Amniotic stem cell (primary cell): ENCODE data around the gene SENP7.
"Not testable (repeated sequence)": the region's sequence is repeated elsewhere in the genome, so short reads cannot be mapped to it uniquely, and the experiment has no call there.

Experiments
- DNase-seq: peaks from one replicate; lab custom pipeline; 2025; lab: John Stamatoyannopoulos, UW

SENP7 gene

DNA sequence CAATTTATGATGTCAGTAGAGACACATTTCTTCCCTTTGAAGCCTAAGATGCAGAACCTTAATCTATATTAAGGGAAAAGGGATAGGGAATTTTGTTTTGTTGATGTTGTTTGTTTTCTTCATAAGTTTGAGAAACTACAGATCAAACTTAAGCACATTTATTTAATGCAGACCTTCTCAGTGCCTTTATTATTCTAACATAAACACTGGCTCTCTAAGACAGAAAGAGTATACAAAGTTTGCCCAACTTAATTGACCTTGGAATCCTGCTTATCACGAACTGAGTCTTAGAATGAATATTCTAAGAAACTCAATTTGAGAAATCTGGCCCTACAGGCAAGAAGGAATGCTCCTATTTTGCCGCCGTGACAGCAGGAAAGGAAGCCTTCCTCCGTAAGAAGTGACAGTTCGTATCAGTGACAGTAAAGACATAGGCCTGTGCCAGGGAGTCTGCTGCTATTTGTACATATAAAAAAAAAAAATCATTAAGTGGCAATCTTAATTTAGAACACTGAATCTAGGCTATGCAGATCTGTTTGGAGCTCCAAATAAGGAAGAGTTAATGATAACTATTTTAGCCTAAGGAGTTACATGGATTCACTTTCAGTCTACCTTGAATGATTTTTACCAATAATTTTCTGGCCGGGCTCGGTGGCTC lies 183.9 kb downstream of the SENP7 start:
- no peak for DNase-seq

DNA sequence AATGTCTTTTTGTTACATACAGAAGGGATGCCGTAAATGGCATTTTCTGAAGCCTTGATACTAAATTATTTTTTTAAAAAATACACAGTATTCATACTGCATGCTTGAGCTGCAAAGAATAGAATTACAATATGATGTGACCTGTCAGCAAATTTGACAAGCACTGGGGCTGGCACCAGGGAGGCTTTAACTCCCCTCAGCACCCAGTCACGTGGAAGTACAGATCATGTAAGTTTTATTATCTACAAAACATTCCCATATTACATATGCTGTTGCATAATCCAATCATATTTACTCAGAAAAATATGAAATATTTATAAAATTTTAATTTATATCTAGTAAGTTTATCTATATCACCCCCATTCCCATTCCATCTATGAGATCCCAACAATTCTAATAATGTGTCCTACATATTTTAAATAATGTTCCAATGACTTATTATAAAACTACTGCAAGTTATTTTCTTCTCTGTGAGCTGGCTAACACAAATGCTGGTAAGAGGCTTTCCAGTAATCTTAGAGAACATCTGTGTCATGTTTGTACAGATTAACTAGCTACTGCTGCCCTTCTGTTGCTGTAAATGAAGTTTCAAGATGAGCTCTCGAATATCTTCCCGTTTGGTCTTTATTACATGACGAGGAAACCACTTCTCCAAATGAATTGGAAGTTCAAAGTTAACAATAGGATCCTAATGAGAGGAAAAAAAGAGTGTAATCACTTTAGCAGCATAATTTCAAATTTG lies 187.4 kb downstream of the SENP7 start:
- no peak for DNase-seq

DNA sequence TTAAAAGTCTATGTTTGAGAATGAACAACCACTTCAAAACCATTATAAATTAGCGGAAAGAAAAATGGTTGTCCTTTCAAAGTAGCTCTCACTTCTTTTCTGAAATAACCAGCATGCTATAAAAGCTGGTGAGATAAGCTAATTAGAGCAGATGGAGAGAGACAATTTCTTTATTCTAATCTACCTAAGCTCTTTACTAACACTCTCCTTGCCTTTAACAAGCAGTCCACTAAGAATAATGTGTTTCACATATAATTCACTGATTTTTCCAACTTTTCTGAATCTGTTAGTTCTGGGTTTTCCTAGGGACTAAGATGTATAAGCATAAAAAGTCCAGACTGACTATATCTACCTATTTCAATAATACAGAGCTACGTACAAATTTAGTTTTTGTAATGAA lies 192.5 kb downstream of the SENP7 start, which contains the start of gene IMPG2:
TSS of gene IMPG2 (minus strand) at position 101 of the 400 bp plus-strand sequence. CDS start 203 bp downstream, outside the sequence.
- DNase-seq, result no peak

DNA sequence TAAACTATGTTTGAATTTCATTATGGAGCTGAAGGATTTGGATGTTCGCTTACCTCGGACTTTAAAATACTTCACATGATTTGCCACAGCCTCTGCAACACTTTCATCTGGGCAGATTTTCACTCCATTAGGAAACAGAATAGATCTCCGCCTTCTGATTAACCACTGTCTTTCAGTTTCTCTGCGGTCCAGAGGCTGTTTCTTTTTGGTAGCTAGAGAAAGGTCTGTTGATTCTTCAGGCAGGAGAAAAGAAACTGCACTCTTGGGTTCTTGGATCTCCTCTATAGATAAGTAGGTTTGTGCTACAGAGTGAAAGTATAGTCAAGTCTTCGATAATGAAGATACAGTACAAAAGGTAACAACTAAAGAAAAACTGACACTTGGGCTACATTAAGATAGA lies 193.5 kb downstream of the SENP7 start:
- no peak for DNase-seq

DNA sequence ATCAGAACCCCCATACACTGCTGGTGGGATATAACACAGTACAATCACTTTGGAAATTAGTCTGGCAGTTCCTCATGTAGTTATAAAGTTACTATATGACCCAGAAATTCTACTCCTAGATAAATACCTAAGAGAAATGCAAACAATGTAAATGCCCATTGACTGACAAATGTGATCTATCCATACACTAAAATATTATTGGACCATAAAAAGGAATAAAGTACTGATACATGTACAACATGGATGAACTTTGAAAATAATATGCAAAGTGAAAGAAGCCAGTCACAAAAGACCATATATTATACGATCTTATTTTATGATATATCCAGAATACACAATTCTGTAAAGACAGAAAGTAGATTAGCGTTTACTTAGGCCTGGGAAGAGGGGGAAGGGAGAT lies 200.5 kb downstream of the SENP7 start:
- no peak for DNase-seq

DNA sequence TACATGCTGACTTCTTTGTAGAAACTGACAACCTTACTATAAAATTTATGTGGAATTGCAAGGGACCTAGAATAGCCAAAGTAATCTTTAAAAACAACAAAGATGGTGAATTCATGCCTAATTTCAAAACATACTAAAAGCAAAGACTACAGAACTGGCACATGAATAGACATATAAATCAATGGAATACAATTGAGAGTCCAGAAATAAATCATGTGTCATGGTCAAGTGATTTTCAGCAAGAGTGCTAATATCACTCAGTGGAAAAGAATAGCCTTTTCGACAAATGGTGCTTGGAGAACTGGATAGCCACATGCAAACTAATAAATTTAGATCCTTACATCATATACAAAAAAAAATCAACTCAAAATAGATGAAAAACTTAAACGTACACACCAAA lies 201.3 kb downstream of the SENP7 start:
- no peak for DNase-seq

DNA sequence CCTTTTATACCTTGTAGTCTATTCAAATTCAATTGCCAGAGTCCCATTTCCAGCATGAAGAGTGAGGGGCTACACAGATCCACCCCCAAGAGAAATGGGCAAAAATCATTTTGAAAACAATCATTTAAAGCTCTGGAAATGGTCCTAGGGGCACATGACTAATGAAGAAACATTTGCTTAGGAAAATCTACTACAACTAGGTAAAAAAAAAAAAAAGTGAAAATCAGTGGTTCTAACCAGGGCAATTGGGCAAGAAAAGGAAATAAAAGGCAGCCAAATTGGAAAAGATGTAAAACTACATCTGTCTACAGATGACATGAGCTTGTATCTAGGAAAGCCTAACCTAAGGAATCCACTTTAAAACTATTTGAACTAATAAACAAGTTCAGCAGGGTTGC lies 202.0 kb downstream of the SENP7 start:
- no peak for DNase-seq

DNA sequence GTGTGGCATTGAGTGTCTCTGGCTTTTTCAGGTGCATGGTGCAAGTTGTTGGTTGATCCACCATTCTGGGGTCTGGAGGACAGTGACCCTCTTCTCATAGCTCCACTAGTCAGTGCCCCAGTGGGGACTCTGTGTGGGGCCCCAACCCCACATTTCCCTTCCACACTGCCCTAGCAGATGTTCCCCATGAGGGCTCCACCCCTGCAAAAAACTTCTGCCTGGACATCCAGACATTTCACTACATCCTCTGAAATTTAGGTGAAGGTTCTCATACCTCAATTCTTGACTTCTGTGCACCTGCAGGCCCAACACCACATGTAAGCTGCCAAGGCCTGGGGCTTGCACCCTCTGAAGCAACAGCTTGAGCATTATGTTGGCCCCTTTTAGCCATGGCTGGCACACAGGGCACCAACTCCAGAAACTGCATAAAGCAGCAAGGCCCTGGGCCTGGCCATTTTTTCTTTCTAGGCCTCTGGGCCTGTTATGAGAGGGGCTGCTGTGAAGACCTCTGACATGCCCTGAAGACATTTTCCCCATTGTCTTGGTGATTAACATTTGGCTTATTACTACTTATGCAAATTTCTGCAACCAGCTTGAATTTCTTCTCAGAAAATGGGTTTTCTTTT lies 204.8 kb downstream of the SENP7 start:
- not testable (repeated sequence) for DNase-seq

DNA sequence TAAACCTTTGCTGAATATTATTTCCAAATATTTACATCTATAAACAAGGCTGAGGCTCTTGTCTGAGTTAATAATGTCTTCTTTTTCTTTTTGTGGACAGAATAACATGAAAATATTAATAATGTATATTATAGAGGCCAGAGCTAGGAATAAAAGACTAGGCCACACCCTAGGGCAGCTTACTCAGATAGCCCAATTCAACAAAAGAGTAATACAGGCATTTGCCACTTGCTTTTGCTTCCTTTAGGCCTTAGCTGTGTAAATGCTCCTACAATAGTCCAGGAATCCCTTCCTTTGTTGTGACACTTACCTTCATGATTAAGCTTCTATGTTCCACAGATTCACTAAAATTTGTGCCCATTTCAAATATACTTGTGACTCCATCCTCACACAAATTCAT lies 209.2 kb downstream of the SENP7 start:
- no peak for DNase-seq

DNA sequence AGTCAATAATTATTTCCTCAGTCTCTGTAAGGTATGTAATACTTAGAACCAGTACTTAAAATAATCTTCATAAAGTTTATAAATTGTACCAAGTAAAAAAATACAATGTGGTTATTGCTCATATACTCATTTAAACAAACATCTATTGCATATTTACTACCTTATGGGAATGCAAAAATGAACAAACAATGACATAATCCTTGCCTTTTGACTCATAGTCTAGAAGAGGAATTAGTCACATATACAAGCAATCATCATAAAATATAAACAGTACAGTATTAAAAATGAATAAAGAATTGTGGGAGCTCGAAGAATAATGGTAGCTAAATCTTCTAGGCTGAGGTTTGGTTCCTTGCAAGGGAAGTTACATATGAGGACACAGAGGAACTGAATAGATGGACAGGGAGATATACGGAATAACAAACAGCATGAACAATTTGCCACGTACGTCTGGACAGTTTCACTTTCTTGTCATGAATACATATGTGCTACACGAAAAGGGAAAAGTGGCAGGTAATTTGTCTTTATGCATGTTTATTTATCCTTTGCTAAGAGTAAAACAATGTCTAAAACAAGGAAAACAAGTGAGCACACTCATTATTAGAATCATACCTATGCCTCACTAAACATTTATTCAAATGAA lies 209.8 kb downstream of the SENP7 start:
- DNase-seq, result no peak

DNA sequence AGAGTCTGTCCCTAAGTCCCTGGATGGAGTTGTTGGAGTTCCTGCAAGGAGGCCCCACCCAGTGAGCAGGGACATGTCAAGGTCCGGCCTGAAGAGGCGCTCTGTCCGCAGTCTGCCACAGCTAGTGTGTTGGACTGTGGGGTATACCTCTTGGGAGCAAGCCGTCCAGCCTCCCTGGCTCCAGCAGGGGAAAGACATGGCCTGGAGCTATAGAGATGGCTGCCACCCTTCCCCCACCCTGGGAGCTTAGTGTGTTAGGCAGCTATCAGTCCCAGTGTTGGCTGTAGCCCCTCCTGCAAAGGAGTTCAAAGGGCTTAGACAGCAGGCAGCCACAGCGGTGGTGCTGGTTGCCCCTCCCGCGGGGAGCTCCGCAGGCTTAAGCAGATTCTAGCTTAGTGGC lies 212.9 kb downstream of the SENP7 start:
- DNase-seq, result no peak

DNA sequence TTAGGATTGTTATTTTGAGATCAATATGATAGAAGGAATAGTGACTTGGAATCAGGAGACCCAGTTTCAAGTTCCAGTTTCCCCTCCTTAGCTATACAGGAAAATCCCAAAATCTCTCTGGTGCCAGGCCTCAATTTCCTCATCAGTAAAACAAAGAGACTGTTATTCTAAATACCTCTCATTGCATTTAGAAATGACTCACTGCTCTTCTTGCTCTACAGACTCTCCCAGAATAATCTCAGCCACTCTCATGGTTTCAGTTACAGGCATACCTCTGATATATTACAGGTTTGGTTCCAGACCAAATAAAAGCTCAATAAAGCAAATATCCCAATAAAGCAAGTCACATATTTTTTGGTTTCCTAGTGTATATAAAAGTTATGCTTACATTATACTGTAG lies 221.0 kb downstream of the SENP7 start:
- DNase-seq, result no peak

DNA sequence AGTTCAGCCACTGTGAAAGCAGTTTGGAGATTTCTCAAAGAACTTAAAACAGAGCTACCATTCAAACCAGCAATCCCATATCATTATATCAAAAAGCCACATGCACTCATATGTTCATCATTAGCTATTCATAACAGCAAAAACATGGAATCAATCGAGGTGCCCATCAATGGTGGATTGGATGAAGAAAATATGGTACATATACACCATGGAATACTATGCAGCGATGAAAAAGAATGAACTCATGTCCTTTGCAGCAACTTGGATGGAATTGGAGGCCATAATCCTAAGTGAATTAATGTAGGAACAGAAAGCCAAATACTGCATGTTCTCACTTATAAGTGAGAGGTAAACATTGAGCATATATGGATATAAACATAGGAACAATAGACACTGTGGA lies 224.7 kb downstream of the SENP7 start:
- no peak for DNase-seq

DNA sequence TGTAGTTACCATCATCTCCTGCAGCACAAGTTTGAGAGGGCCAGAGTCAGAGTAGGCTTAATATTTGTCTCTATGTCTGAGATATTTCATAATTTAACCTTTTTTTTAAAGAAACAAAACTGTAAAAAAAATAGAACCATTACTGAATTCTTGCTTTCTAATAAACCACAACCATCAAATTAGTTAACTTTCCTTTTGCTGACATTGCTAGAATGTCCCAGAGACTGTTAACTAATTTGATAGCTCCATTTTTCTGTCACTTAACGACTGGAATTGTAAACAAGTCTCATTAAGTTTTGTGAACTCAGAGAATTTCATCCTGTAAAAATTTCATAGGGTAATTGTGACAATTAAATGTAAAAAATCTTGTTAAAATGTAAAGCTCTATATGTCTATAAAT lies 228.3 kb downstream of the SENP7 start:
- DNase-seq, result no peak

DNA sequence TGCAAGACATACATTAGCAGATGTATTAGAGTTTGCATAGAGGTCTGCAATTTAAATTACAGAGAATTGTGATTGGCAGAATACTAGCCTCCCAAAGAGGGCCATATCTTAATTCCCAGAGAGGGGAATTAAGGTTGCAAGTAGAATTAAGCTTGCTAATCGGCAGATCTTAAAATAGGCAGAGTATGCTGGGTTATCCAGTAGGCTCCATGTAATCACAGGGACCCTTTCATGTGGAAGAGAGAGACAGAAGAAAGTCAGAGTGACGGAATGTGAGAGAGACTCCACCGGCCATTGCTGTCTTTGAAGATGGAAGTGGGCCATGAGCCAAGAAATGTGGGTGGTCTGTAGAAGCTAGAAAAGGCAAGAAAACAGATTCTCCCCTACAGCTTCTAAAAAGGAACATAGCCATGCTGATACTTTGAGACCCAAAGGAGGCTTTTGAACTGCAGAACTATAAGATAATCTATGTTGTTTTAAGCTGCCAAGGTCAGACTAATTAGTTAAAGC lies 231.4 kb downstream of the SENP7 start:
- DNase-seq, result no peak

DNA sequence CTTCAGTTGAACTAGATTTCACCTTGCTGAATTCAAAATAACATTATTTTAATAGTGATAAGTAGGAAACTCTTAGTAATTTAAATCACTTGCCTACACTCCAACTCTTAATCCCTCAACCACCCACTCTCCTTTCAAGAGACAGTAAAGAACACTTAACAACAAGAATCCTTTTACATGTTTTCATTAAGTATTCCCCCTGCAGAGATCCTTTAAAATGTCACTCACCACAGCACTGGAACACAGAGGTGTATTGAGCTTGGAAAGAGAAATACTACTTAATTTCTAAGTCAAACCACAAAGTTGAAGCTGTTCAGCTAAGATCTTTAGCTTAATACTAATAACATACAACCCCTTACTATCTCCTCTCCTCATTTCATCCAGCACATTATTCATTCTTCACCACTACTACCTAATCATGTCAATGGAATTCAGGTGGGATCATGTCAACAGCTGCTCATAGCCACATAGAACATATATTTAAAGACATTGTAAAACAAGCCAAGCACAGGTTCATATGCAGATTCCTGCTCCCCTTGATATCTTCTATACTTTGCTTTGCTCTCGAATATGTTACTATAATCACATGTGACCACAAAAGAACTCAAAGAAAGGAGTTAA lies 233.1 kb downstream of the SENP7 start:
- DNase-seq, result no peak

DNA sequence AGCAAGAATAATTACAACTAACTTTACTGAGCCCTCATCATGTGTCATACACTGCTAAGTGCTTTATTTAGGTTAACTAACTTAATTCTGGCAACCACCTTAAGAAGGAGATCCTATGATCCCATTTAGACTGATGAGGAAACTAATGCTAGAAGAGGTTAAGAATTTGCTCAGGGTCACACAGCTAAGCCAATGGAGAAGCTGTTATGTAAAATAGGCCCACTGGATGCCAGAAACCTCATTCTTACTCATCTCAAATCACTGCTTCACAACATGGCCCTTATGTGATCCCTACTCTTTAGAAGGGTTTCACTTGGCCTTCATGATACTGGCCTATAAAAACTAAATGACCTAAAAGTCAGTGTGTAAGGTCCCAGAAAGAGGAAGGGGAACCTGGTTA lies 233.8 kb downstream of the SENP7 start:
- no peak for DNase-seq

DNA sequence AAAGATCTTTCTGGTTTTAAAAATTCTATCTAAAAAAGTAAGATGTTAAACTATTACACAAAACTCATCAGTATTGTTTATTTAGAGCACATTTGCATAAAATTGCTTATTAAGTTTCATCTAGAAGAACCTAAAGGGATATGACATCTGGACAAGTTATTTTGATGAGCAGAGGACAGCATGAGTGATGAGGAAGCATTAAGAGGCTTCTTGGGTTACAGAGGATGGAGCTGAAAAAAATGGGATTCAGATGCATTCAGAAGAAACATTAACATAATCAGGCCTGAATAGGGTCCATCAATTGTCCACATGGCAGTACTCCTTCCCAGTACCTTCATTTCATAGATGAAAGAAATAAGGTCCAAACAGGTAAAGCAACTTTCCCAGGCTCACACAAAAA lies 234.3 kb downstream of the SENP7 start:
- DNase-seq, result no peak
